Lower leg skin (tissue), 4 donors: ENCODE data around the gene NCAPG2. TPM values are rescaled to one million over a fixed set of nuclear protein-coding genes. Genes with fewer than 3 reads are reported as not detected.

Experiments used
- DNase-seq, 2 donors: peaks; one replicate each; pipeline ENCODE4 v3.0.0-alpha.2; 2019; ENCODE audit warnings: low spot score in 2 of 2
- H3K4me3 ChIP-seq: fragments of 200-600 bp; sonication (generic); 2 replicates; pipeline ENCODE4 v1.5.1; 2017; ENCODE audit warnings: mild to moderate bottlenecking, low read depth; ENCODE audit not compliant: poor library complexity, severe bottlenecking
- POLR2A ChIP-seq, 2 donors: fragments of 450-650 bp; IDR thresholded peaks; one replicate each; pipeline ENCODE4 v1.6.1; 2016 to 2017; ENCODE audit warnings: antibody characterized with exemption in 2 of 2, mild to moderate bottlenecking in 1 of 2, moderate library complexity in 1 of 2
- WGBS, 2 donors: methylation state at CpG; one replicate each; pipeline ENCODE4 v1.1.5; 2018; 5-methylcytosine and 5-hydroxymethylcytosine counted together
- intact Hi-C: fragments of 100-400 bp; cut with DNase I; formaldehyde crosslinking; loops from one replicate; pipeline ENCODE4 v1.15.0; 2023; ENCODE audit warnings: low total_unique reads
- total RNA-seq, 4 donors: library from RNA; depleted of rRNA; stranded (reverse); fragments of >200 nt; gene quantifications; one replicate each; pipeline ENCODE4 v1.1.0, GENCODE V29; 2016
- TF ChIP-seq, protein P1 (sequence below), 3 donors: fragments of 450-650 bp; IDR thresholded peaks; one replicate each; pipeline ENCODE4 v1.5.1; 2016; ENCODE audit warnings: antibody characterized with exemption in 3 of 3, mild to moderate bottlenecking in 3 of 3, moderate library complexity in 2 of 3

The NCAPG2 gene, protein sequence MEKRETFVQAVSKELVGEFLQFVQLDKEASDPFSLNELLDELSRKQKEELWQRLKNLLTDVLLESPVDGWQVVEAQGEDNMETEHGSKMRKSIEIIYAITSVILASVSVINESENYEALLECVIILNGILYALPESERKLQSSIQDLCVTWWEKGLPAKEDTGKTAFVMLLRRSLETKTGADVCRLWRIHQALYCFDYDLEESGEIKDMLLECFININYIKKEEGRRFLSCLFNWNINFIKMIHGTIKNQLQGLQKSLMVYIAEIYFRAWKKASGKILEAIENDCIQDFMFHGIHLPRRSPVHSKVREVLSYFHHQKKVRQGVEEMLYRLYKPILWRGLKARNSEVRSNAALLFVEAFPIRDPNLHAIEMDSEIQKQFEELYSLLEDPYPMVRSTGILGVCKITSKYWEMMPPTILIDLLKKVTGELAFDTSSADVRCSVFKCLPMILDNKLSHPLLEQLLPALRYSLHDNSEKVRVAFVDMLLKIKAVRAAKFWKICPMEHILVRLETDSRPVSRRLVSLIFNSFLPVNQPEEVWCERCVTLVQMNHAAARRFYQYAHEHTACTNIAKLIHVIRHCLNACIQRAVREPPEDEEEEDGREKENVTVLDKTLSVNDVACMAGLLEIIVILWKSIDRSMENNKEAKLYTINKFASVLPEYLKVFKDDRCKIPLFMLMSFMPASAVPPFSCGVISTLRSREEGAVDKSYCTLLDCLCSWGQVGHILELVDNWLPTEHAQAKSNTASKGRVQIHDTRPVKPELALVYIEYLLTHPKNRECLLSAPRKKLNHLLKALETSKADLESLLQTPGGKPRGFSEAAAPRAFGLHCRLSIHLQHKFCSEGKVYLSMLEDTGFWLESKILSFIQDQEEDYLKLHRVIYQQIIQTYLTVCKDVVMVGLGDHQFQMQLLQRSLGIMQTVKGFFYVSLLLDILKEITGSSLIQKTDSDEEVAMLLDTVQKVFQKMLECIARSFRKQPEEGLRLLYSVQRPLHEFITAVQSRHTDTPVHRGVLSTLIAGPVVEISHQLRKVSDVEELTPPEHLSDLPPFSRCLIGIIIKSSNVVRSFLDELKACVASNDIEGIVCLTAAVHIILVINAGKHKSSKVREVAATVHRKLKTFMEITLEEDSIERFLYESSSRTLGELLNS
- total RNA-seq = 1 to 10 TPM; 5.2 to 9.7 (median 6.1) TPM

DNA sequence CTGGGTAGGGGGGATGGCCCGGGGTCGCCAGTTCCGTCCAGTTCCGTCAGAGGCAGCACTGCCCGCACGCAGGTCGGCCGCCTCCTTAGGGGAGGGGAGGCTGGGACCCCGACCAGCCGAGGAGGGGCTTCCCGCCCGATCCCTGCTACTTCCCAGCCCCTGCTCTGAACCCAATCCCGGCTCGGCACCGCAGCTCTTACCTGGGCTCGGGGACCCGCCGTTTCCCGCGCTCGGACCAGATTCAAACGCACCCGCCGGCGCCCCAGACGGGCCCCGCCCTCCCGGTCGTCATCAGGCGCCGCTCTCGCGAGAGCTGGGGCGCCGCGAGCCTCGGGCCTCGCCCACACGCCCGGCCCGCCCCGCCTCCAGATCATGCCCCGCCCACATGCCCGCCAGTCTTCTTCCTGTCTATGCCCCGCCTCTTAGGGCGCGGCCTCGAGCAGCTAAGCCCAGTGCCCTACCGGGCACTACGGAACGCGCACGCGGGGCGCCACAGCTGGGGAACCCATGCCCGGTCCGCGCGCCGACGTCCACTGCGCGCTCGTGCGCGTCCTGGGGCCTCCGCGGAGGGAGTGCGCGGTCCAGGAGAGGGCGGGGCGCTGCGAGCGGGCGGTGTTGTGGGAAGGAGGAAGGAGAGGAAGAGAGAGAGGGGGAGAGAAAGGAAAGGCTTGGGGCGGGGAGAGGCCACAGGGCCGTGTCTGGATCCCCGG is at the start of gene NCAPG2:
Gene NCAPG2, minus strand, starts transcription at position 281 of the 710 bp plus-strand sequence. CDS start 2,905 bp downstream, outside the sequence.
- H3K4me3 ChIP-seq = peak within 1 kb of the TSS; percentile 68
- intact Hi-C loops = loop anchor here (10.0 kb wide), 1 partner anchor 140 kb away; no protein-coding TSS in a partner anchor
- peak; percentile 95 to 99 for DNase-seq
- WGBS, 2 donors = 0% methylated on average over 36 to 49 of the region's 78 CpGs
- TF ChIP-seq, protein P1, sequence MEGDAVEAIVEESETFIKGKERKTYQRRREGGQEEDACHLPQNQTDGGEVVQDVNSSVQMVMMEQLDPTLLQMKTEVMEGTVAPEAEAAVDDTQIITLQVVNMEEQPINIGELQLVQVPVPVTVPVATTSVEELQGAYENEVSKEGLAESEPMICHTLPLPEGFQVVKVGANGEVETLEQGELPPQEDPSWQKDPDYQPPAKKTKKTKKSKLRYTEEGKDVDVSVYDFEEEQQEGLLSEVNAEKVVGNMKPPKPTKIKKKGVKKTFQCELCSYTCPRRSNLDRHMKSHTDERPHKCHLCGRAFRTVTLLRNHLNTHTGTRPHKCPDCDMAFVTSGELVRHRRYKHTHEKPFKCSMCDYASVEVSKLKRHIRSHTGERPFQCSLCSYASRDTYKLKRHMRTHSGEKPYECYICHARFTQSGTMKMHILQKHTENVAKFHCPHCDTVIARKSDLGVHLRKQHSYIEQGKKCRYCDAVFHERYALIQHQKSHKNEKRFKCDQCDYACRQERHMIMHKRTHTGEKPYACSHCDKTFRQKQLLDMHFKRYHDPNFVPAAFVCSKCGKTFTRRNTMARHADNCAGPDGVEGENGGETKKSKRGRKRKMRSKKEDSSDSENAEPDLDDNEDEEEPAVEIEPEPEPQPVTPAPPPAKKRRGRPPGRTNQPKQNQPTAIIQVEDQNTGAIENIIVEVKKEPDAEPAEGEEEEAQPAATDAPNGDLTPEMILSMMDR (IDR thresholded peaks at IDR 0.05) = no peak
- no peak for TF ChIP-seq POLR2A (IDR thresholded peaks at IDR 0.05)

DNA sequence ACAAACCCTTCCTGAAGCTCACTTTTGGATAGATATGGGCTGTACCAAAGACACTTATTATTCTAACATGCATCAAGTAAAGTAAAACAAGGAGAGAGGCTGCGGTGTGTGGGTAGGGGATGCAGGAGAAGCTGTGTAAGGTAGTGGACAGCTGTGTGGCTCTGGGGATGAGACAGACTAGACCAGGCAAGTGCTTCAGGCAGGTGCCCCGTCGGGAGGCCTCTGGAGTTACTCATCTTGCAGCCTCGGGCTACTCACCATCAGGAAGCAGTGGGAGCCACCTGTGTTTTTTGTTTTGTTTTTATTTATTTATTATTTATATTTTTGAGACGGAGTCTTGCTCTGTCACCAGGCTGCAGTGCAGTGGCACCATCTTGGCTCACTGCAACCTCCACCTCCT is 49.3 kb upstream of the NCAPG2 start:
- H3K4me3 ChIP-seq = no peak overlapping the region
- TF ChIP-seq, protein P1 (IDR thresholded peaks at IDR 0.05) = no peak
- no peak for TF ChIP-seq POLR2A (IDR thresholded peaks at IDR 0.05)
- DNase-seq = no peak
- WGBS, 2 donors = 78 to 84% methylated on average over 5 of the region's 5 CpGs
- intact Hi-C loops = no loop called here

DNA sequence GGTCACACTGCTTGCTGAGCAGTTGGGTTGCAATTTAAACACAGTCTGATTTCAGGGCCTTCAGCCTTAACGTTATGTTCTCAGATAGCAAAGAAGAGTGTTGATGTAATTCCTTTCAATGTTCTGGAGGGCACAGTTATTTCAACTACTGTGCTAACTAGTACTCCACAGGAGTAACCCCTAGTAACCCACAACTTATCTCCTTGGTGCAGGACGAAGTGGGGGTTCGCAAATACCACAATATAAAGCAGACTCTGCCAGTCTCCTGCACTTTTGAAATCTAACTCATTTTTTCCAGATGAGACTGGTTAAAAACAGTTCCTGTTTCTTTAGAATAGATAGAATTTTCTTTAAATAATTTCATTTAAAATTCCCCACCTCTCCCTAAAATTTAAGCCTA is 47.1 kb upstream of the NCAPG2 start:
- H3K4me3 ChIP-seq = no peak overlapping the region
- TF ChIP-seq POLR2A (IDR thresholded peaks at IDR 0.05) = no peak
- TF ChIP-seq, protein P1 (IDR thresholded peaks at IDR 0.05) = no peak
- intact Hi-C loops = no loop called here
- no peak for DNase-seq
- WGBS, 2 donors = 85 to 97% methylated on average over 3 of the region's 3 CpGs

DNA sequence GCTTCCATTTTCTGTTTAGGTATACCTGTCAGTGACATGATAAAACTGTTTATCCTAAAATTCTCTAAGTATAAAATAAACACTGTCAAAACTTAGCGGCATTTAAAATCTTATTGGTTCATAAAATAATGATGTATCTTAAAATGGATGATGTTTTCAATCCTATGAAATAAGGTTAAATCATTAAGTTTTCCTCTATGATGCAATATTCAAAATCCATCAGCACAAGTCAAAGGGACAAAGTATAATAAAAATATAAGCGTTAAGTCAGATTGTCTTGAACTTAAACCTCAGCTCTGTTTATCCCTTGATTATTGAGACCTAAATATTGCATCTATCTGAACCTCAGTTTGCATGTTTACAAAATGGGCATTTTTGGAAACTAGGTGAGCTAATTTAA is 46.6 kb upstream of the NCAPG2 start:
- H3K4me3 ChIP-seq = no peak overlapping the region
- intact Hi-C loops = no loop called here
- no peak for DNase-seq
- TF ChIP-seq POLR2A (IDR thresholded peaks at IDR 0.05) = no peak
- TF ChIP-seq, protein P1 (IDR thresholded peaks at IDR 0.05) = no peak
- 96 to 97% methylated on average over 2 of the region's 2 CpGs for WGBS, 2 donors

DNA sequence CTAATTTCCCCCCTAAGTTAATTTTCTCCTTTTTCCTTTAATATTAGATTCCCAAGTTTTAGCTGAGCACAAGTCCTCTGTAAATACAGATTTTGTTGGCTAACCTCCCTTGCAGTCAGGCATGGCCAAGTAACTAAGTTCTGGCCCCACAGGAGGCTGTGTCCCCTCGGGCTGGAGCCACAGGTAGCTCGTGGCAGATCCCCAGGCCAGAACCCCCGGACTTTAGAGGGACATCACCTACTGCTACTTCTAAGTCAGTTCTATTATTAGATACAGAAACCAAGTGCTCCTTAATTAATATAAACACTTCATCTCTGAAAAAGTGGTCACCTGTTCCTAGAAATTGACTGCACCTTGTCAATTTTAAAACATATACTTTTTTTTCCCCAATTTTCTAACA is 46.1 kb upstream of the NCAPG2 start:
- WGBS, 2 donors = 91 to 93% methylated on average over 3 of the region's 3 CpGs
- intact Hi-C loops = no loop called here
- TF ChIP-seq POLR2A (IDR thresholded peaks at IDR 0.05) = no peak
- peak in 1 of 2 donors; percentile 56 for DNase-seq
- H3K4me3 ChIP-seq = no peak overlapping the region
